ENCODE measurements around the gene ABCC8.

The ABCC8 gene

GRCh38 chr11:17354601-17354991 is 122.0 kb downstream of the ABCC8 start:
- peak in 26 of 56 donors; percentile 3 to 71 (median 22) for DNase-seq

GRCh38 chr11:17353821-17354600 is 122.6 kb downstream of the ABCC8 start:
- DNase-seq, result no peak

GRCh38 chr11:17352950-17353820 is 123.5 kb downstream of the ABCC8 start:
- peak in 49 of 56 donors; percentile 20 to 80 (median 60) for DNase-seq

- DNase-seq, result peak in 44 of 56 donors; percentile 8 to 74 (median 43)
Observed at GRCh38 chr11:17351510-17352176, 125.0 kb downstream of the ABCC8 start, which contains the start of gene NCR3LG1. NCR3LG1 (plus strand) TSS chr11:17351800; CDS start chr11:17351970, 170 bp downstream.

- DNase-seq, result no peak
Observed at GRCh38 chr11:17351172-17351509, 125.5 kb downstream of the ABCC8 start.

GRCh38 chr11:17350455-17351171 is 126.0 kb downstream of the ABCC8 start:
- DNase-seq, result no peak

- no peak for DNase-seq
Observed at GRCh38 chr11:17347676-17348075, 129.0 kb downstream of the ABCC8 start.

- DNase-seq, result no peak
Observed at GRCh38 chr11:17343907-17344306, 132.7 kb downstream of the ABCC8 start.

- DNase-seq, result no peak
Observed at GRCh38 chr11:17343257-17343656, 133.4 kb downstream of the ABCC8 start.
